Measurements from ENCODE around the gene PSMD1.

Gene PSMD1

DNA sequence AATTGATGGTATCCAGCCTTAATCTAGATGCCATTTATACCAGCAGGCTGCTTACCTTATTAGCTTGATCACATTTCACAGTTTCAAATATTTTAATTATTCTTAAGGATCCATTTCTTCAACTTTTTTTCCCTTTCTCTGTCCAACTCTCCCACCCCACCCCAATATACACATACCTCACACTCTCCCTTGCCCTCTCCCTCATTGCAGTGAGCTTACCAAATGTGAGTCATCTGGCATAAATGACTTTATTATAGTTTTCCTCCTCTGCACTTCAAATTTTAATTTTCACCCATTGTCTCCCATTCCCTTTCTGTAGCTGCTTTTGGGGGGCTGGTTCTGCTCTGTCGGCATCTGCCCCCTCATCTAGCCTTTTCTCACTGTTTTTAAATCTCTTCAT, 55.3 kb downstream of the PSMD1 start:
- TF ChIP-seq, protein P1, sequence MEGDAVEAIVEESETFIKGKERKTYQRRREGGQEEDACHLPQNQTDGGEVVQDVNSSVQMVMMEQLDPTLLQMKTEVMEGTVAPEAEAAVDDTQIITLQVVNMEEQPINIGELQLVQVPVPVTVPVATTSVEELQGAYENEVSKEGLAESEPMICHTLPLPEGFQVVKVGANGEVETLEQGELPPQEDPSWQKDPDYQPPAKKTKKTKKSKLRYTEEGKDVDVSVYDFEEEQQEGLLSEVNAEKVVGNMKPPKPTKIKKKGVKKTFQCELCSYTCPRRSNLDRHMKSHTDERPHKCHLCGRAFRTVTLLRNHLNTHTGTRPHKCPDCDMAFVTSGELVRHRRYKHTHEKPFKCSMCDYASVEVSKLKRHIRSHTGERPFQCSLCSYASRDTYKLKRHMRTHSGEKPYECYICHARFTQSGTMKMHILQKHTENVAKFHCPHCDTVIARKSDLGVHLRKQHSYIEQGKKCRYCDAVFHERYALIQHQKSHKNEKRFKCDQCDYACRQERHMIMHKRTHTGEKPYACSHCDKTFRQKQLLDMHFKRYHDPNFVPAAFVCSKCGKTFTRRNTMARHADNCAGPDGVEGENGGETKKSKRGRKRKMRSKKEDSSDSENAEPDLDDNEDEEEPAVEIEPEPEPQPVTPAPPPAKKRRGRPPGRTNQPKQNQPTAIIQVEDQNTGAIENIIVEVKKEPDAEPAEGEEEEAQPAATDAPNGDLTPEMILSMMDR (IDR thresholded peaks at IDR 0.05; ENCODE audit: insufficient read depth, low read length, missing control alignments) = no peak
- POLR2A ChIA-PET = no interaction called here
- CTCF ChIA-PET = interaction anchor here (0.7 to 4.4 kb wide), 11 partner anchors 9 to 300 kb away, joined by 3 to 36 read pairs (median 8); no protein-coding TSS in a partner anchor

DNA sequence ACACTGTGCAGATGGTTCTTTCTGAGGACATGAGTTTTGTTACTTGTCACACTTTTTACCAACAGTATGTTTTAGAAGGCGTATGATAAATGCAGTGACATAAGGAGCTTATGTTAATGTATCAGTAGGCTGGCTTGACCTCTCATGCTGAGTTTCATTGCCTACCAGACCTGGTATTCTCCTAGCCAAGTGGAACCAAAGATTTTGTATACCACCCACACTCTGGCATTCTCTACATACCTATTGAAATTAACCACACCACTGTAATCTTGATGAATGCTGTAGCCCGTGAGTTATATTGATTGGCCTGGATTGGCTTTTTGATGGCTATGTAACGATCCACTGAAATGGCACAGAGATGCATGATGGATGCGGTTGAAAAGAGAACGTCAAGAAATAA, 56.8 kb downstream of the PSMD1 start:
- ChIA-PET CTCF (interaction anchor here (1.0 to 4.4 kb wide), 8 partner anchors 8 to 293 kb away, joined by 3 to 22 read pairs (median 8); partner anchors contain the start of gene HTR2B), POLR2A (no interaction called here)
- H3K4me3 ChIP-seq (ENCODE audit: low read depth, low read length) = no peak overlapping the region
- TF ChIP-seq, protein P1 (IDR thresholded peaks at IDR 0.05; ENCODE audit: insufficient read depth, low read length, missing control alignments) = no peak
- DNase-seq (ENCODE audit: low read depth, low spot score) = no peak

More for the DNA sequence above, 55.3 kb downstream of the PSMD1 start:
- DNase-seq (ENCODE audit: low read depth, low spot score) = no peak
- H3K4me3 ChIP-seq (ENCODE audit: low read depth, low read length) = no peak overlapping the region

DNA sequence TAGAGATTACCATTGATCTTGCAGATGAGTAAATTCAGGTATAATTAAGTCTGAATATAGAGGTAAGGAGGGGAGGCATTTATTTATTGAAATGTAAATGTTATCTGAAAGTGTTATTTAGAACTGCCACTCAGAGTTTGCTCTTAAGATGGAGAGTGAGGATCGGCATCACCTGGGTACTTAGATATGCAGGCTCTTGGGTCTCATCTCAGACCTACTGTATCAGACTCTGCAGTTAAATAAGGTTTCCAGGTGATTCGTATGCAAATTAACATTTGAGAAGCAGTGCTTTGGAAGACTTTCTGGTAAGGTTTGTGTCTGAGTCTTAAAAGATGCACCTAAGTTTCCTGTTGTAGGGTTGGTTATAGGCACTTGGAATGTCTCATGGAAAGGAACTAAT, 59.0 kb downstream of the PSMD1 start:
- TF ChIP-seq, protein P1 (IDR thresholded peaks at IDR 0.05; ENCODE audit: insufficient read depth, low read length, missing control alignments) = no peak
- no peak for DNase-seq (ENCODE audit: low read depth, low spot score)
- ChIA-PET POLR2A (no interaction called here), CTCF (interaction anchor here (0.8 to 1.4 kb wide), 3 partner anchors 8 to 336 kb away, joined by 3 to 5 read pairs (median 3); no protein-coding TSS in a partner anchor)
- no peak overlapping the region for H3K4me3 ChIP-seq (ENCODE audit: low read depth, low read length)

DNA sequence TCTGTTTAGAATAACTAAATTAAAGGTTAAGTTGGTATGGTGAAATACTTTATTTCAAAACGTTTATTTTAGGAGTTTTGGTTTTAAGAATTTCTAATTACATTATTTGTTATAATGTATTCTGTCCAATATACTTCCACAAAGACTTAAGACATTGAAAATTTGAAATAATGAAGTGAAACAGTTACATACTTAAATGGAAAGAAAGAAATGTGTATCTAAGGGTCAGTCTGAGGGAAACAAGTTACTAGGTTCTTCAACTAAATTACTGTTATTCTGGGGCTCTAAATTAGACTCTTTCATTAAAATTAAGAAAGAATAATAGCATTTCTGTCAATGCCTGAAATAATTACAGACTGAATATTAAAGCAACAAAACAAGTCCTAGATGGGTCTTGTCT, 60.5 kb downstream of the PSMD1 start:
- no peak overlapping the region for H3K4me3 ChIP-seq (ENCODE audit: low read depth, low read length)
- POLR2A ChIA-PET = no interaction called here
- TF ChIP-seq, protein P1 (IDR thresholded peaks at IDR 0.05; ENCODE audit: insufficient read depth, low read length, missing control alignments) = no peak
- CTCF ChIA-PET = interaction anchor here (1.4 kb wide), 1 partner anchor 335 kb away, joined by 3 read pairs; no protein-coding TSS in a partner anchor
- DNase-seq (ENCODE audit: low read depth, low spot score) = no peak

DNA sequence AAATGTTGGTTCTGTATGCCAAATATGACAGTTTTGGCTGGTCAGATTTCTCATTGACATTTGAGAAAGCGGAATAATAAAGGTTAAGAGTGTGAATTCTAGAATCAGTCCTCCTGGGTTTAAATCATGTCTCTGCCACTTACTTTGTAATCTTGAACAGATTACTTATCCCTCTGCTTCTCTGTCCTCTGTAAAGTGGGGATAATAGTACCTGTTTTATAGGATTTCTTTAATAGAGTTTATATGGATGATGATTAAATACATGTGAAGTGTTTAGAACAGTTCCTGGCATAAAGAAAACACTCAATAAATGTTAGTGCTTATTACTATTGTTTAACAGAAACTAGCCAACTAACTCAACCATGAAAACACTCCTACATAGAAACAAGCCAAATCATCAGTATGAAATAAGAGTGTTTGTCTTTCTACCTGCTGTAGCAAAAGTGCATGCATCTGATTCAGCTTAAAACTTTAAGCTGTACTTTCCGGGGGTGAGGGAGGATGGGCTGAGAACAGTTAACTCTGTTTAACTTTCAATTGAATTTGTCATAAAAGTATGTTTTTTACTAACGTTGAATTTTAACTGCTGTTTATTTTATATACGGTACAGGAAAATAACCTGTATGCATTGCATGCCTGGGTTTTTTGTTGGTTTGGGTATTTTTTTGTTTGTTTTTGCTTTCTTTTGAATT, 61.4 kb downstream of the PSMD1 start:
- CTCF ChIA-PET = no interaction called here
- DNase-seq (ENCODE audit: low read depth, low spot score) = no peak
- TF ChIP-seq, protein P1 (IDR thresholded peaks at IDR 0.05; ENCODE audit: insufficient read depth, low read length, missing control alignments) = no peak
- POLR2A ChIA-PET = no interaction called here
- no peak overlapping the region for H3K4me3 ChIP-seq (ENCODE audit: low read depth, low read length)

DNA sequence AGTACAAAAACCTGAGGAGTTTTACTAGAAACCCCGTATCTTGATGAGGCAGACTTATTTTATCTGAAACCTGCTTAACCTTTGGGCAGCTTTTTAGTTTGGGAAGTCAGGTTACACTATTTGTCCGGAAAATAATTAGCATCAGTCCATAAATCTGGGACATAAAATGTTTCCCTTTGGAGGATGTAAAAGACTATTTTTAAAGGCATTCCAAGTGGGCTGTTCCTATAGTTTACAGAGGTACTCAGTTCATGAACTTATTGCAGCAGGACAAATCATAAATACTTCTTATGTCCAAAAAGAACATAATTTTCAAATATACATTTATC, 61.9 kb downstream of the PSMD1 start:
- TF ChIP-seq, protein P1 (IDR thresholded peaks at IDR 0.05; ENCODE audit: insufficient read depth, low read length, missing control alignments) = no peak
- POLR2A ChIA-PET = no interaction called here
- no peak overlapping the region for H3K4me3 ChIP-seq (ENCODE audit: low read depth, low read length)

More for the DNA sequence above, 61.9 kb downstream of the PSMD1 start:
- no peak for DNase-seq (ENCODE audit: low read depth, low spot score)
- CTCF ChIA-PET = interaction anchor here (2.0 kb wide), 1 partner anchor 74 kb away, joined by 6 read pairs; no protein-coding TSS in a partner anchor

All from AG04449 (cell line).